PC-9 (cell line): ENCODE results near the gene SPATA45. TPM values are rescaled to one million over a fixed set of nuclear protein-coding genes. Genes with fewer than 3 reads are reported as not detected.

ENCODE experiments used
- BruUV-seq: library from RNA; stranded (reverse); fragments of 400-500 nt; replicated peaks from 2 replicates; lab custom pipeline; 2021; lab: Mats Ljungman, UMichigan
- CTCF ChIA-PET: fragments of 300-600 bp; sonication (Branson Sonifier 250); formaldehyde crosslinking; loops from one replicate; lab custom pipeline; 2022; ENCODE audit warnings: antibody characterized with exemption; lab: Charles Lee
- POLR2A ChIA-PET: fragments of 300-600 bp; sonication (Branson Sonifier 250); formaldehyde crosslinking; loops from one replicate; lab custom pipeline; 2022; ENCODE audit warnings: antibody characterized with exemption; ENCODE audit not compliant: unreplicated experiment; lab: Charles Lee
- DNase-seq, 2 experiments: peaks; one replicate each; pipeline versions ENCODE4 v3.0.0 to v3.0.0-alpha.2; 2015 to 2022; ENCODE audit warnings: mixed read lengths in 1 of 2
- H2AFZ ChIP-seq: fragments of 200-600 bp; sonication (generic); 2 replicates; pipeline ENCODE4 v1.8.1; 2017; ENCODE audit warnings: antibody characterized with exemption
- H3F3A ChIP-seq: fragments of 200-600 bp; sonication (generic); 2 replicates; pipeline ENCODE4 v1.8.1; 2017; ENCODE audit warnings: antibody characterized with exemption, mild to moderate bottlenecking, low read depth; ENCODE audit not compliant: insufficient read depth
- H3K27ac ChIP-seq: fragments of 200-600 bp; sonication (generic); 2 replicates; pipeline ENCODE4 v1.6.1; 2016; ENCODE audit warnings: mixed run types
- H3K27me3 ChIP-seq: fragments of 200-600 bp; sonication (generic); 2 replicates; pipeline ENCODE4 v1.6.1; 2016; ENCODE audit warnings: low read depth, mixed run types; ENCODE audit not compliant: insufficient read depth
- H3K36me3 ChIP-seq: fragments of 200-600 bp; sonication (generic); 2 replicates; pipeline ENCODE4 v1.6.1; 2016; ENCODE audit warnings: low read depth, mixed run types
- H3K4me1 ChIP-seq: fragments of 200-600 bp; sonication (generic); replicated peaks from 2 replicates; pipeline ENCODE4 v1.6.1; 2016; ENCODE audit warnings: mixed run types; ENCODE audit not compliant: insufficient read depth
- H3K4me2 ChIP-seq: fragments of 200-600 bp; sonication (generic); 2 replicates; pipeline ENCODE4 v1.6.1; 2017; ENCODE audit warnings: mixed run types
- H3K4me3 ChIP-seq: fragments of 200-600 bp; sonication (generic); 2 replicates; pipeline ENCODE4 v1.6.1; 2016; ENCODE audit warnings: mixed run types
- H3K79me2 ChIP-seq: fragments of 200-600 bp; sonication (generic); 2 replicates; pipeline ENCODE4 v1.6.1; 2017; ENCODE audit warnings: low read depth, mixed run types
- H3K9me2 ChIP-seq: fragments of 200-600 bp; sonication (generic); 2 replicates; pipeline ENCODE4 v1.8.1; 2017; ENCODE audit warnings: mild to moderate bottlenecking; ENCODE audit not compliant: insufficient read depth
- H3K9me3 ChIP-seq: fragments of 200-600 bp; sonication (generic); 2 replicates; pipeline ENCODE4 v1.8.1; 2016; ENCODE audit warnings: low read depth; ENCODE audit not compliant: insufficient read depth
- H4K20me1 ChIP-seq: fragments of 200-600 bp; sonication (generic); 2 replicates; pipeline ENCODE4 v1.8.1; 2017; ENCODE audit not compliant: insufficient read depth
- EZH2 ChIP-seq: fragments of 200-600 bp; sonication (generic); IDR thresholded peaks from 2 replicates; pipeline ENCODE4 v1.8.0; 2017; ENCODE audit warnings: antibody characterized with exemption, low read depth
- intact Hi-C: fragments of 100-400 bp; cut with micrococcal nuclease; formaldehyde crosslinking; loops from one replicate; pipeline ENCODE4 v1.10.0; 2022; ENCODE audit not compliant: unreplicated experiment
- total RNA-seq: library from RNA; stranded (reverse); gene quantifications from 2 replicates; pipeline ENCODE4 v1.2.3, GENCODE V29; 2021
- TF ChIP-seq, protein P1 (sequence below): fragments of 200-600 bp; sonication (generic); conservative IDR thresholded peaks from 2 replicates; pipeline ENCODE4 v1.6.1; 2017; ENCODE audit warnings: mixed run types, antibody characterized with exemption, mild to moderate bottlenecking, moderate library complexity

The SPATA45 gene
- total RNA-seq, 1 experiment from 2014 or later: not detected

DNA sequence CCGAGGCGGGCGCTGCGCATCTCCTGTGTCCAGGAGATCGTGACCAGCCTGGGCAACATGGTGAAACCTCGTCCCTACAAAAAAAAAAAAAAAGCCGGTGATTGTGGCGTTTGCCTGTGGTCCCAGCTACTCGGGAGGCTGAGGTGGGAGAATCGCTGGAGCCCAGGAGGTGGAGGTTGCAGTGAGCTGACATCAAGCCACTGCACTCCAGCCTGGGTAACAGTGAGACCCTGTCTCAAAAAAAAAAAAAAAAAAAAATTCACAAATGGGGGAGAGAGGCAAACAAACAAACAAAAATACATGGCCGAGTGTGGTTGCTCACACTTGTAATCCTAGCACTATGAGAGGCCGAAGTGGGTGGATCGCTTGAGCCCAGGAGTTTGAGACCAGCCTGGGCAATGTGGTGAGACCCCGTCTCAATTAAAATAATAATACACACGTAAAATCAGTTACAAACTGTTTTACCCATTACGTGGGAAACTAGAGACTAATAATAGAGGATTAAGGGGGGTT, 55.0 kb downstream of the SPATA45 start:
- Histone ChIP-seq H4K20me1 (0 out of 2 replicates have a peak, but pooled peaks cover 3% of the 10 kb centered on the region), H2AFZ (peak overlapping the region; percentile 97), H3K9me3 (no peaks in the 10 kb centered on the region), H3K36me3 (no peaks in the 10 kb centered on the region), H3K4me3 (peak overlapping the region; percentile 93), H3K4me1 (peaks cover 15% of the 10 kb centered on the region), H3K79me2 (peaks cover 19% of the 10 kb centered on the region), H3K27ac (peak overlapping the region; percentile 63), H3K9me2 (no peaks in the 10 kb centered on the region), H3F3A (peaks cover 13% of the 10 kb centered on the region; the same call in 1 of the 2 replicates), H3K27me3 (no peaks in the 10 kb centered on the region), H3K4me2 (peak overlapping the region; percentile 99)
- intact Hi-C loops: loop anchor here (5.0 kb wide), 2 partner anchors 65 to 205 kb away; partner anchors contain the start of gene FLVCR1
- POLR2A ChIA-PET: interaction anchor here (0.6 to 0.7 kb wide), 3 partner anchors 69 to 377 kb away, joined by 3 to 13 read pairs (median 4); no protein-coding TSS in a partner anchor
- no TSS peak for BruUV-seq
- no peak for DNase-seq
- CTCF ChIA-PET: no interaction called here
- TF ChIP-seq EZH2: no peak
- TF ChIP-seq, protein P1, sequence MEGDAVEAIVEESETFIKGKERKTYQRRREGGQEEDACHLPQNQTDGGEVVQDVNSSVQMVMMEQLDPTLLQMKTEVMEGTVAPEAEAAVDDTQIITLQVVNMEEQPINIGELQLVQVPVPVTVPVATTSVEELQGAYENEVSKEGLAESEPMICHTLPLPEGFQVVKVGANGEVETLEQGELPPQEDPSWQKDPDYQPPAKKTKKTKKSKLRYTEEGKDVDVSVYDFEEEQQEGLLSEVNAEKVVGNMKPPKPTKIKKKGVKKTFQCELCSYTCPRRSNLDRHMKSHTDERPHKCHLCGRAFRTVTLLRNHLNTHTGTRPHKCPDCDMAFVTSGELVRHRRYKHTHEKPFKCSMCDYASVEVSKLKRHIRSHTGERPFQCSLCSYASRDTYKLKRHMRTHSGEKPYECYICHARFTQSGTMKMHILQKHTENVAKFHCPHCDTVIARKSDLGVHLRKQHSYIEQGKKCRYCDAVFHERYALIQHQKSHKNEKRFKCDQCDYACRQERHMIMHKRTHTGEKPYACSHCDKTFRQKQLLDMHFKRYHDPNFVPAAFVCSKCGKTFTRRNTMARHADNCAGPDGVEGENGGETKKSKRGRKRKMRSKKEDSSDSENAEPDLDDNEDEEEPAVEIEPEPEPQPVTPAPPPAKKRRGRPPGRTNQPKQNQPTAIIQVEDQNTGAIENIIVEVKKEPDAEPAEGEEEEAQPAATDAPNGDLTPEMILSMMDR: no peak

DNA sequence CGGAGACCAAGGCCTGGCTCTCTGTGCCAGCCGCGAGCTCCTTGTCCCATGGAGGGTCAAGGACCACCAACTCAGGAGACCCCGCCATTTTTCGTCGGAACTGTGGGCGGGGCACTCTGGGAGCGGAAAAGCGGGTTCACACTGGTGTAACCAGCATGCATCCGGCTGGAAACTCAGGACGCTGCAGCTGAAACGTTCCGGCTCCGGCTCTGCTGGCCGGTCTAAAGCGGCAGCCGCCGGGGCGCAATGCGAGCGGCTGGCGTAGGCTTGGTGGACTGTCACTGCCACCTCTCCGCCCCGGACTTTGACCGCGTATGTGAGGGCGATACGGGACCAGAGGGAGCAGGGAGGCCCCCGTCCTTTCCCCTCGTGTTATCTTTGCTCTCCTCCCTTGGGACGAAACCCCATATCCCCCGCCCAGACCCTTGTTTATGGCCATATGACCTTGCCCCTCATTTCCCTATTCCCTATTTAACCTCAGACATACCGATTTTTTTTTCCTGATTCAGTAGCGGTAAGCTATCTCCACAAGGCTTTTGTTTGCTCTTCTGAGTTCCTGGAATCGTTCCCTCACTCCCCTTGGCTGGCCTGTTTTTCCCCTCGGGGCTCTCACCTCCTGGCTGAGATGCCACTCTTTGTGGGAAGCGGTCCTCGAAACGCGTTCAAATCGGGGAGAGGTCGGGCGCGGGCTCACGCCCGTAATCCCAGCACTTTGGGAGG, 55.6 kb downstream of the SPATA45 start, which contains the start of the genes NSL1 and TATDN3:
NSL1 (minus strand) TSS at position 102 of the 720 bp plus-strand sequence; CDS start at position 88, 14 bp downstream.
TATDN3 (plus strand) TSS at position 219 of the 720 bp plus-strand sequence; CDS start at position 247, 28 bp downstream.
- H3K4me1 ChIP-seq: peaks cover 15% of the 10 kb centered on the region
- no peaks in the 10 kb centered on the region for H3K9me2 ChIP-seq
- peak within 1 kb of the TSS; percentile 99 for H3K4me2 ChIP-seq
- no peaks in the 10 kb centered on the region for H3K9me3 ChIP-seq
- H3K27ac ChIP-seq: peak within 1 kb of the TSS; percentile 63
- BruUV-seq: TSS peak; percentile 89
- H4K20me1 ChIP-seq: 0 out of 2 replicates have a peak, but pooled peaks cover 3% of the 10 kb centered on the region
- ChIA-PET CTCF (interaction anchor here (0.6 kb wide), 1 partner anchor 1315 kb away, joined by 3 read pairs; no protein-coding TSS in a partner anchor), POLR2A (interaction anchor here (0.6 kb wide), 4 partner anchors 23 to 377 kb away, joined by 3 to 5 read pairs (median 4); no protein-coding TSS in a partner anchor)
- H3K27me3 ChIP-seq: no peaks in the 10 kb centered on the region
- intact Hi-C loops: loop anchor here (5.0 kb wide), 2 partner anchors 65 to 205 kb away; partner anchors contain the start of gene FLVCR1
- H3K36me3 ChIP-seq: no peaks in the 10 kb centered on the region
- peak within 1 kb of the TSS; percentile 93 for H3K4me3 ChIP-seq
- peaks cover 8% of the 10 kb centered on the region; the same call in 1 of the 2 replicates for H3F3A ChIP-seq
- peak; percentile 79 to 95 for DNase-seq
- TF ChIP-seq, protein P1: no peak; the same call in 1 of the 2 replicates
- no peak for TF ChIP-seq EZH2
- peak within 1 kb of the TSS; percentile 97 for H2AFZ ChIP-seq
- H3K79me2 ChIP-seq: peaks cover 19% of the 10 kb centered on the region

DNA sequence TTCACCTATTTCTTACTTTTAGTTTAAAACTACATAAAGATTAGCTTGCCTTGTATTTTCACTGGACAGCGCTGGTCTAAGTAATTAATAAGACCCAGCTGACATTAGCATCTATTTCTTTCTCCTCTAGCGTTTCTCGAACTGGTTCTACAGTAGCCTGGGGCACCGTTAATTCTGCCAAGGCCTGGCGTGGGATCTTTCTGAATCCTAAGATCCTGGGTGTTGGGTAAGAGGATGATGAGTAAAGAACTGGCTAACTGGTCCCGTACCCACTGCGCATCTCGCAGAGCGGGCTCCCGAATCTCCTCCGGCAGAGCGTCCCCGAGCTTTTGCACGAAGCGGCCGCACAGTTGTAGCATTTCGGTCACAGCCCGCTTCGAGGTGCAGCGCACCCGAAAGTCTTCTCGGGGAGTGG, 56.2 kb downstream of the SPATA45 start:
- intact Hi-C loops: loop anchor here (5.0 kb wide), 2 partner anchors 66 to 206 kb away; partner anchors contain the start of gene FLVCR1
- POLR2A ChIA-PET: interaction anchor here (0.6 to 0.8 kb wide), 3 partner anchors 22 to 84 kb away, joined by 4 to 6 read pairs (median 5); no protein-coding TSS in a partner anchor
- TF ChIP-seq EZH2: no peak
- TF ChIP-seq, protein P1: no peak
- Histone ChIP-seq H3K36me3 (no peaks in the 10 kb centered on the region), H2AFZ (peak overlapping the region; percentile 97), H3K9me3 (no peaks in the 10 kb centered on the region), H3K4me3 (peak overlapping the region; percentile 93), H3K27ac (peak overlapping the region; percentile 20; the same call in 1 of the 2 replicates), H3K4me1 (peaks cover 15% of the 10 kb centered on the region), H3K27me3 (no peaks in the 10 kb centered on the region), H4K20me1 (0 out of 2 replicates have a peak, but pooled peaks cover 3% of the 10 kb centered on the region), H3K79me2 (peaks cover 19% of the 10 kb centered on the region), H3K4me2 (peak overlapping the region; percentile 99), H3K9me2 (no peaks in the 10 kb centered on the region), H3F3A (peaks cover 8% of the 10 kb centered on the region; the same call in 1 of the 2 replicates)
- BruUV-seq: TSS peak; percentile 90
- DNase-seq: no peak
- CTCF ChIA-PET: interaction anchor here (0.6 kb wide), 2 partner anchors 41 to 213 kb away, joined by 4 to 5 read pairs; no protein-coding TSS in a partner anchor
